H9 (cell line): ENCODE measurements around the gene CKS1B. TPM values are rescaled to one million over a fixed set of nuclear protein-coding genes. Genes with fewer than 3 reads are reported as not detected.

ENCODE experiments used
- DNase-seq: peaks from one replicate; pipeline ENCODE4 v3.0.0-alpha.2; 2017
- H2AFZ ChIP-seq: one replicate; pipeline ENCODE4 v1.6.1; 2013; ENCODE audit warnings: mild to moderate bottlenecking, low read length, control low read depth, moderate library complexity
- H2AK5ac ChIP-seq: 2 replicates; pipeline ENCODE4 v1.6.1; 2013; ENCODE audit warnings: low read length, control low read depth, mixed read lengths; ENCODE audit not compliant: insufficient read length
- H2BK120ac ChIP-seq: one replicate; pipeline ENCODE4 v1.6.1; 2013; ENCODE audit warnings: low read depth, mild to moderate bottlenecking, low read length, control low read depth, inconsistent platforms; ENCODE audit not compliant: poor library complexity, severe bottlenecking
- H2BK12ac ChIP-seq: 2 replicates; pipeline ENCODE4 v1.6.1; 2013; ENCODE audit warnings: low read length, control low read depth, mixed read lengths, low read depth; ENCODE audit not compliant: insufficient read length
- H2BK15ac ChIP-seq: 2 replicates; pipeline ENCODE4 v1.6.1; 2013; ENCODE audit warnings: low read depth, low read length, control low read depth
- H2BK20ac ChIP-seq: one replicate; pipeline ENCODE4 v1.6.1; 2013; ENCODE audit warnings: low read depth, mild to moderate bottlenecking, low read length, control low read depth, inconsistent platforms; ENCODE audit not compliant: poor library complexity, severe bottlenecking
- H2BK5ac ChIP-seq: 2 replicates; pipeline ENCODE4 v1.6.1; 2013; ENCODE audit warnings: low read length, control low read depth, mixed read lengths; ENCODE audit not compliant: insufficient read length
- H3K14ac ChIP-seq: 2 replicates; pipeline ENCODE4 v1.6.1; 2013; ENCODE audit warnings: low read length, control low read depth; ENCODE audit not compliant: insufficient read depth
- H3K18ac ChIP-seq: 2 replicates; pipeline ENCODE4 v1.6.1; 2013; ENCODE audit warnings: low read depth, mild to moderate bottlenecking, mixed read lengths, low read length, control low read depth; ENCODE audit not compliant: insufficient read length
- H3K23ac ChIP-seq: 2 replicates; pipeline ENCODE4 v1.6.1; 2013; ENCODE audit warnings: low read length, control low read depth, mixed read lengths, low read depth; ENCODE audit not compliant: insufficient read length
- H3K23me2 ChIP-seq: 2 replicates; pipeline ENCODE4 v1.6.1; 2013; ENCODE audit warnings: low read depth, mild to moderate bottlenecking, mixed read lengths, low read length, control low read depth; ENCODE audit not compliant: insufficient read length, poor library complexity, severe bottlenecking
- H3K27ac ChIP-seq: 2 replicates; pipeline ENCODE4 v1.5.1; 2013; ENCODE audit warnings: low read length, control low read depth, mixed read lengths, low read depth; ENCODE audit not compliant: insufficient read length
- H3K27me3 ChIP-seq: 2 replicates; pipeline ENCODE4 v1.6.1; 2013; ENCODE audit warnings: low read length, control low read depth, inconsistent platforms; ENCODE audit not compliant: insufficient read depth
- H3K4ac ChIP-seq: 2 replicates; pipeline ENCODE4 v1.6.1; 2013; ENCODE audit warnings: low read depth, mild to moderate bottlenecking, control low read depth, inconsistent platforms, low read length, moderate library complexity
- H3K4me1 ChIP-seq: 2 replicates; pipeline ENCODE4 v1.6.1; 2013; ENCODE audit warnings: low read length, control low read depth, inconsistent platforms; ENCODE audit not compliant: insufficient read depth
- H3K4me2 ChIP-seq: 2 replicates; pipeline ENCODE4 v1.6.1; 2013; ENCODE audit warnings: low read length, control low read depth, mixed read lengths; ENCODE audit not compliant: insufficient read length, insufficient read depth
- H3K56ac ChIP-seq: 2 replicates; pipeline ENCODE4 v1.6.1; 2013; ENCODE audit warnings: low read depth, mild to moderate bottlenecking, mixed read lengths, low read length, control low read depth; ENCODE audit not compliant: insufficient read length
- H3K79me1 ChIP-seq: 2 replicates; pipeline ENCODE4 v1.6.1; 2013; ENCODE audit warnings: low read depth, mild to moderate bottlenecking, moderate library complexity, low read length, control low read depth, inconsistent platforms; ENCODE audit not compliant: insufficient read depth, poor library complexity, severe bottlenecking
- H3K79me2 ChIP-seq: 2 replicates; pipeline ENCODE4 v1.6.1; 2013; ENCODE audit warnings: low read length, control low read depth, inconsistent platforms; ENCODE audit not compliant: insufficient read depth
- H3K9ac ChIP-seq: 2 replicates; pipeline ENCODE4 v1.6.1; 2013; ENCODE audit warnings: low read length, control low read depth, mixed read lengths; ENCODE audit not compliant: insufficient read length; ENCODE audit errors: extremely low read depth
- H3K9me3 ChIP-seq: one replicate; pipeline ENCODE4 v1.6.1; 2013; ENCODE audit warnings: low read depth, low read length, inconsistent platforms; ENCODE audit not compliant: control insufficient read depth
- H3T11ph ChIP-seq: one replicate; pipeline ENCODE4 v1.6.1; 2013; ENCODE audit warnings: mild to moderate bottlenecking, low read length, control low read depth, inconsistent platforms
- H4K20me1 ChIP-seq: one replicate; pipeline ENCODE4 v1.6.1; 2013; ENCODE audit not compliant: control insufficient read depth, insufficient read length, insufficient read depth
- H4K5ac ChIP-seq: 2 replicates; pipeline ENCODE4 v1.6.1; 2013; ENCODE audit warnings: low read depth, mild to moderate bottlenecking, mixed read lengths, low read length, control low read depth; ENCODE audit not compliant: insufficient read length
- H4K8ac ChIP-seq: replicated peaks from 2 replicates; pipeline ENCODE4 v1.6.1; 2013; ENCODE audit warnings: low read length, control low read depth, mixed read lengths, low read depth; ENCODE audit not compliant: insufficient read length
- H4K91ac ChIP-seq: 2 replicates; pipeline ENCODE4 v1.6.1; 2013; ENCODE audit warnings: low read depth, mild to moderate bottlenecking, moderate library complexity, mixed read lengths, low read length, control low read depth; ENCODE audit not compliant: insufficient read length
- H3K27ac Mint-ChIP-seq, 3 experiments: 2 replicates in 2 of 3; 3 replicates in 1 of 3; pipeline ENCODE4 v1.8.0; 2020 to 2021; ENCODE audit warnings: mixed read lengths in 3 of 3, mild to moderate bottlenecking in 1 of 3, moderate library complexity in 1 of 3
- H3K27me3 Mint-ChIP-seq: 2 replicates; pipeline ENCODE4 v1.8.0; 2021; ENCODE audit warnings: low read depth, mild to moderate bottlenecking, moderate library complexity, mixed read lengths
- H3K36me3 Mint-ChIP-seq, 3 experiments: 2 replicates in 2 of 3; 3 replicates in 1 of 3; pipeline ENCODE4 v1.8.0; 2020 to 2021; ENCODE audit warnings: low read depth in 3 of 3, mixed read lengths in 3 of 3; ENCODE audit not compliant: insufficient read depth in 1 of 3
- H3K4me1 Mint-ChIP-seq, 2 experiments: 2 replicates each; pipeline ENCODE4 v1.8.0; 2020; ENCODE audit warnings: mixed read lengths in 2 of 2
- H3K4me3 Mint-ChIP-seq, 2 experiments: 2 replicates in 1 of 2; 3 replicates in 1 of 2; pipeline ENCODE4 v1.8.0; 2020 to 2021; ENCODE audit warnings: mild to moderate bottlenecking in 2 of 2, mixed read lengths in 2 of 2, moderate library complexity in 1 of 2
- H3K9me3 Mint-ChIP-seq, 2 experiments: 2 replicates in 1 of 2; 3 replicates in 1 of 2; pipeline ENCODE4 v1.8.0; 2020; ENCODE audit warnings: mild to moderate bottlenecking in 2 of 2, mixed read lengths in 2 of 2, moderate library complexity in 1 of 2
- WGBS: extraction: QIAGEN DNeasy Blood & Tissue Kit; methylation state at CpG from one replicate; pipeline ENCODE4 v1.1.7; 2013; ENCODE audit warnings: missing lambda C conversion rate, low lambda C conversion rate, mixed read lengths; ENCODE audit not compliant: insufficient read length; ENCODE audit errors: extremely low coverage; 5-methylcytosine and 5-hydroxymethylcytosine counted together
- total RNA-seq: library from RNA; stranded (reverse); gene quantifications from 2 replicates; pipeline ENCODE4 v1.2.1, GENCODE V29; 2021
- TF ChIP-seq, protein P1 (sequence below): fragments of 200-600 bp; sonication (generic); conservative IDR thresholded peaks from 3 replicates; pipeline ENCODE4 v1.8.0; 2021; ENCODE audit warnings: antibody characterized with exemption, mild to moderate bottlenecking

The CKS1B gene
- total RNA-seq, 1 experiment from 2014 or later: 279 TPM

DNA sequence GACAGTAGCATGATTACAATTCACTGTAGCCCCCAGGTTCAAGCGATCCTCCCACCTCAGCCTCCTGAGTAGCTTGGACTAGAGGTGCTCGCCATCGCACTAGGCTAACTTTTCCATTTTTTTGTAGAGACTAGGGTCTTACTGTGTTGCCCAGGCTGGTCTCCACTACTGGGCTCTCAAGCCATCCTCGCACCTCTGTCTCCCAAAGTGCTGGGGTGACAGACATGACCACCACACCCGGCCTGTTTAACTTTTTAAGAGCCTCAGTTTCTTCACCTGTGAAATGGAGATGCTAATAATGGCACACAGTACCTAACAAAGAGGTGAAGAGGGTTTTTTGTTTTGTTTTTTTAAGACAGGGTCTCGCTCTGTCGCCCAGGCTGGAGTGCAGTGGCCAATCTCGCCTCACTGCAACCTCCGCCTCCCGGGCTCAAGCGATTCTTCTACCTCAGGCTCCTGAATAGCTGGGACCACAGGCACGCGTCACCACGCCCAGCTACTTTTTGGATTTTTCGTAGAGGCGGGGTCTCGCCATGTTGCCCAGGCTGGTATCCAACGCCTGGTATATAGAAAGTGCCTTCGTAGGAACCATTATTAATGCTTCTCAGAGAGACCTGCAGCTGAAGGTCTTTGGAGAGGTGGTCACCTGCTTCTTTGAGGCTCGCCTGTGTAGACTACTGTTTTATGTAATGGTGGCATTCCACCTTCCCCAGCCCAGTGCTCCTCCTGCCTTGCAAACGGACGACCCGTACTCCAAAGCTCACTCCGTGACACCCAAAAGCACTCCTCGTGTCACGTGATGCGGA lies 38.5 kb upstream of the CKS1B start:
- H3K18ac ChIP-seq: peak overlapping the region; percentile 100
- Mint-ChIP-seq H3K4me3 (peak overlapping the region; percentile 81 to 93), H3K27me3 (no peaks in the 10 kb centered on the region; the same call in 1 of the 2 replicates), H3K4me1 (peaks cover 25 to 28% of the 10 kb centered on the region in 2 experiments), H3K36me3 (no peaks in the 10 kb centered on the region; a peak in 2 of 7 replicates), H3K27ac (peak overlapping the region; percentile 99 to 100 (median 99)), H3K9me3 (no peaks in the 10 kb centered on the region; a peak in 2 of 5 replicates)
- H3K27me3 ChIP-seq: no peaks in the 10 kb centered on the region
- peak overlapping the region; percentile 84 for H4K5ac ChIP-seq
- no peak overlapping the region for H2BK12ac ChIP-seq
- H3K4ac ChIP-seq: no peak overlapping the region
- no peak overlapping the region for H2AK5ac ChIP-seq
- H3K23me2 ChIP-seq: peaks cover 11% of the 10 kb centered on the region
- H4K91ac ChIP-seq: no peak overlapping the region
- H3K56ac ChIP-seq: no peak overlapping the region
- no peaks in the 10 kb centered on the region for H3K79me2 ChIP-seq
- H3K4me2 ChIP-seq: peak overlapping the region; percentile 93
- peak overlapping the region; percentile 99 for H3K14ac ChIP-seq
- H3K79me1 ChIP-seq: no peaks in the 10 kb centered on the region
- WGBS: no CpG with 5 or more reads among the region's 27 CpGs
- H2BK120ac ChIP-seq: no peak overlapping the region
- no peak overlapping the region for H2BK20ac ChIP-seq
- no peak overlapping the region for H2BK5ac ChIP-seq
- no peak overlapping the region for H3K23ac ChIP-seq
- H2BK15ac ChIP-seq: no peak overlapping the region
- peak overlapping the region; percentile 96 for H3K9ac ChIP-seq
- no peaks in the 10 kb centered on the region for H3K9me3 ChIP-seq
- H3K4me1 ChIP-seq: no peaks in the 10 kb centered on the region; the same call in 1 of the 2 replicates
- TF ChIP-seq, protein P1, sequence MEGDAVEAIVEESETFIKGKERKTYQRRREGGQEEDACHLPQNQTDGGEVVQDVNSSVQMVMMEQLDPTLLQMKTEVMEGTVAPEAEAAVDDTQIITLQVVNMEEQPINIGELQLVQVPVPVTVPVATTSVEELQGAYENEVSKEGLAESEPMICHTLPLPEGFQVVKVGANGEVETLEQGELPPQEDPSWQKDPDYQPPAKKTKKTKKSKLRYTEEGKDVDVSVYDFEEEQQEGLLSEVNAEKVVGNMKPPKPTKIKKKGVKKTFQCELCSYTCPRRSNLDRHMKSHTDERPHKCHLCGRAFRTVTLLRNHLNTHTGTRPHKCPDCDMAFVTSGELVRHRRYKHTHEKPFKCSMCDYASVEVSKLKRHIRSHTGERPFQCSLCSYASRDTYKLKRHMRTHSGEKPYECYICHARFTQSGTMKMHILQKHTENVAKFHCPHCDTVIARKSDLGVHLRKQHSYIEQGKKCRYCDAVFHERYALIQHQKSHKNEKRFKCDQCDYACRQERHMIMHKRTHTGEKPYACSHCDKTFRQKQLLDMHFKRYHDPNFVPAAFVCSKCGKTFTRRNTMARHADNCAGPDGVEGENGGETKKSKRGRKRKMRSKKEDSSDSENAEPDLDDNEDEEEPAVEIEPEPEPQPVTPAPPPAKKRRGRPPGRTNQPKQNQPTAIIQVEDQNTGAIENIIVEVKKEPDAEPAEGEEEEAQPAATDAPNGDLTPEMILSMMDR: no peak
- no peaks in the 10 kb centered on the region for H4K20me1 ChIP-seq
- no peak overlapping the region for H2AFZ ChIP-seq
- H4K8ac ChIP-seq: peak overlapping the region; percentile 22
- H3K27ac ChIP-seq: peak overlapping the region; percentile 74
- DNase-seq: no peak
- no peak overlapping the region for H3T11ph ChIP-seq
